Measurements from ENCODE around the gene ZNF511.
"Not testable (repeated sequence)": the region's sequence is repeated elsewhere in the genome, so short reads cannot be mapped to it uniquely, and the experiment has no call there.

ZNF511 gene

DNA sequence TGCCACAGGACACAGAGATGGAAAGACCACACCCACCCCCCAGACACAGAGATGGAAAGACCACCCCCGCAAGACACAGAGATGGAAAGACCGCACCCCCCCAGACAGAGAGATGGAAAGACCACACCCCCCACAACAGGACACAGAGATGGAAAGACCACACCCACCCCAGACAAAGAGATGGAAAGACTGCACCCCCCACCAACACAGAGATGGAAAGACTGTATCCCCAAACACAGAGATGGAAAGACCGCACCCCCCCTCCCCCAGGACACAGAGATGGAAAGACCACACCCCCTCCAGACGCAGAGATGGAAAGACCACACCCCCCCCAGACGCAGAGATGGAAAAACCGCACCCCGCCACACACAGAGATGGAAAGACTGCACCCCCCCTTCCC lies 8.0 kb downstream of the ZNF511 start:
- TF ChIP-seq, protein P1, sequence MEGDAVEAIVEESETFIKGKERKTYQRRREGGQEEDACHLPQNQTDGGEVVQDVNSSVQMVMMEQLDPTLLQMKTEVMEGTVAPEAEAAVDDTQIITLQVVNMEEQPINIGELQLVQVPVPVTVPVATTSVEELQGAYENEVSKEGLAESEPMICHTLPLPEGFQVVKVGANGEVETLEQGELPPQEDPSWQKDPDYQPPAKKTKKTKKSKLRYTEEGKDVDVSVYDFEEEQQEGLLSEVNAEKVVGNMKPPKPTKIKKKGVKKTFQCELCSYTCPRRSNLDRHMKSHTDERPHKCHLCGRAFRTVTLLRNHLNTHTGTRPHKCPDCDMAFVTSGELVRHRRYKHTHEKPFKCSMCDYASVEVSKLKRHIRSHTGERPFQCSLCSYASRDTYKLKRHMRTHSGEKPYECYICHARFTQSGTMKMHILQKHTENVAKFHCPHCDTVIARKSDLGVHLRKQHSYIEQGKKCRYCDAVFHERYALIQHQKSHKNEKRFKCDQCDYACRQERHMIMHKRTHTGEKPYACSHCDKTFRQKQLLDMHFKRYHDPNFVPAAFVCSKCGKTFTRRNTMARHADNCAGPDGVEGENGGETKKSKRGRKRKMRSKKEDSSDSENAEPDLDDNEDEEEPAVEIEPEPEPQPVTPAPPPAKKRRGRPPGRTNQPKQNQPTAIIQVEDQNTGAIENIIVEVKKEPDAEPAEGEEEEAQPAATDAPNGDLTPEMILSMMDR (IDR thresholded peaks at IDR 0.05; ENCODE audit: borderline replicate concordance, control extremely low read depth, extremely low read depth, insufficient read depth, missing control alignments): no peak
- in situ Hi-C loops (cut with MboI; ENCODE audit: low sequenced_read_pairs, unreplicated experiment): no loop called here
- no peak for DNase-seq (ENCODE audit: low spot score)

DNA sequence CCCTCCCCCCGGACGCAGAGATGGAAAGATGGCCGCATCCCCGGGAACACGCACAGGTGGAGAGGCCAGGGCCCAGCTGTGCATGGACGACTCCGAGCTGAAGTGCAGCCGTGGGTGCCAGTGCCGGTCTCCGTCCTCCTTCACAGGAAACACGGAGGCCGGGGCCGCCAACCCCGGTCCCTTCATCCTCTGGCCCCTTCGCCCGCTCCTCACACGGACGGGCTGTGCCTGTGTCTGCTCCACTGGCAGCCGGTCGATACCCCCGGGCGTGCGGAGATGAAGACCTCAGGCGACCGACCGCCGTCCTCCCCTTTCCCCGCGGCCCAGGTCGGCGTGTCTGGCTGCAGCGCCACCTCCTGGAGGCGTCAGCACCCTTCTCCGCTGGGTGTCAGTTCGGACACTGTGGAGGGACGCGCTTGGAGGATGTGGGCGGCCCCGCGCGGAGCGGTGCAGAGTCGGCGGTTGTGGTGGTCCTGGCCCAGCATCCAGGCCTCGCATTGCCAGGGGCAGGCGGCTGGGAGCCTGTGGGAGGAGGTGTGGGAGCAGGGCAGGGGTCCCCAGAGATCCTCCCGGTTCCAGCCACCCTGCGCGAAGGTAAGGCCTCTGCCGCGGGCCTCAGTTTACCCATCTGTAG lies 9.9 kb downstream of the ZNF511 start:
- TF ChIP-seq, protein P1 (IDR thresholded peaks at IDR 0.05; ENCODE audit: borderline replicate concordance, control extremely low read depth, extremely low read depth, insufficient read depth, missing control alignments): peak; percentile 90
- in situ Hi-C loops (cut with MboI; ENCODE audit: low sequenced_read_pairs, unreplicated experiment): no loop called here
- DNase-seq (ENCODE audit: low spot score): peak; percentile 83

DNA sequence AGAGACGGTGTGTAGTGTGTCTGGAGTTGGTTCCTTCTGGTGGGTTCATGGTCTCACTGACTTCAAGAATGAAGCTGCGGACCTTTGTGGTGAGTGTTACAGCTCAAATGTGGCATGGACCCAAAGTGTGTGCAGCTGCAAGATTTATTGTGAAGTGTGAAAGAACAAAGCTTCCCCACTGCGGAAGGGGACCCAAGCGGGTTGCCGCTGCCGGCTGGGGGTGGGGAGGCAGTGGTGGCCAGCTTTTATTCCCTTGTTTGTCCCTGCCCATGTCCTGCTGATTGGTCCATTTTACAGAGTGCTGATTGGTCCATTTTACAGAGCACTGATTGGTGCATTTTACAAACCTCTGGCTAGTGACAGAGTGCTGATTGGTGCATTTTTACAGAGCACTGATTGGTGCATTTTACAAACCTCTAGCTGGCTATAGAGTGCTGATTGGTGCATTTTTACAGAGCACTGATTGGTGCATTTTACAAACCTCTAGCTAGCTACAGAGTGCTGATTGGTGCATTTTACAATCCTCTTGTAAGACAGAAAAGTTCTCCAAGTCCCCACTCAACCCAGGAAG lies 12.2 kb downstream of the ZNF511 start:
- in situ Hi-C loops (cut with MboI; ENCODE audit: low sequenced_read_pairs, unreplicated experiment); DNase-seq (ENCODE audit: low spot score): not testable (repeated sequence)

DNA sequence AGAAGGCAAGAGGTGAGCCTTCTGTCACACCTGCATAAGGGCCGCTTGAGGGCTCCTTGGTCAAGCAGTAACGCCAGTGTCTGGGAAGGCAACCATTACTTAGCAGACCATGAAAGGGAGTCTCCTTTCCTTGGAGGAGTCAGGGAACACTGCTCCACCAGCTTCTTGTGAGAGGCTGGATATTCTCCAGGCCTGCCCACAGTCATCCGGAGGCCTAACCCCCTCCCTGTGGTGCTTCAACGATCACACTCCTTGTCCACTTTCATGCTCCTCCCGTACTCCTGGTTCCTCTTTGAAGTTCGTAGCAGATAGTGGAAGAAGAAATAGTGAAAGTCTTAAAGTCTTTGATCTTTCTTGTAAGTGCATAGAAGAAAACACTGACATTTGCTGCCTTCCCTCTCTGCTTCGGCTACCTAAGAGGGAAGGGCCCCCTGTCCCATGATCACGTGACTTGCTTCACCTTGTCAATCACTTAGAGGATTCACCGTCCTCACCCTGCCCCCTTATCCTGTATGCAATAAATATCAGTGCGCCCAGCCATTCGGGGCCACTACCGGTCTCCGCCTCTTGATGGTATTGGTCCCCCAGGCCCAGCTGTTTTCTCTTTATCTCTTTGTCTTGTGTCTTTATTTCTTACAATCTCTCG lies 13.5 kb downstream of the ZNF511 start:
- DNase-seq (ENCODE audit: low spot score); in situ Hi-C loops (cut with MboI; ENCODE audit: low sequenced_read_pairs, unreplicated experiment): not testable (repeated sequence)

DNA sequence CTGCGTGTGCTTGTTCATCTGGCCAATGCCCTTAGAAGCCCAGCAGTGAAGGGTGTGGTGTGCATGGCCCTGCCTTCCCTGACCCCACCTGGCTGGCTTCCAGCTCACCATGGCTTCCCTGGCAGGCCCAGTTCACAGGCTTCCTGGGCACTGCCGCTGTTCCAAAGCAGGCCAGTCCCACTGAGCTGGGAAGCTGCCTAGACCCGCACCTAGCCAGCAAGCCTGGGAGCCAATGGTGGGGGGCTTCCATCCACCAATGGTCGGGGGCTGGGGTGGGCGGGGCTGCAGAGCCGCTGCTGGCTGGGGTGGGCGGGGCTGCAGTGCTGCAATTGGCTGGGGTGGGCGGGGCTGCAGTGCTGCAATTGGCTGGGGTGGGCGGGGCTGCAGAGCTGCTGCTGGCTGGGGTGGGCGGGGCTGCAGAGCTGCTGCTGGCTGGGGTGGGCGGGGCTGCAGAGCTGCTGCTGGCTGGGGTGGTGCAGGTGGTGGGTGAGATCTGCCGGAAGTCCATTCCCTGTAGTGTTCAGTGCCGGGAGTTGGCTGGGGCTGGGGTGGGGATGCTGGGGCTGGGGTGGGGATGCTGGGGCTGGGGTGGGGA lies 15.6 kb downstream of the ZNF511 start:
- DNase-seq (ENCODE audit: low spot score): no peak
- in situ Hi-C loops (cut with MboI; ENCODE audit: low sequenced_read_pairs, unreplicated experiment): no loop called here
- TF ChIP-seq, protein P1 (IDR thresholded peaks at IDR 0.05; ENCODE audit: borderline replicate concordance, control extremely low read depth, extremely low read depth, insufficient read depth, missing control alignments): no peak

DNA sequence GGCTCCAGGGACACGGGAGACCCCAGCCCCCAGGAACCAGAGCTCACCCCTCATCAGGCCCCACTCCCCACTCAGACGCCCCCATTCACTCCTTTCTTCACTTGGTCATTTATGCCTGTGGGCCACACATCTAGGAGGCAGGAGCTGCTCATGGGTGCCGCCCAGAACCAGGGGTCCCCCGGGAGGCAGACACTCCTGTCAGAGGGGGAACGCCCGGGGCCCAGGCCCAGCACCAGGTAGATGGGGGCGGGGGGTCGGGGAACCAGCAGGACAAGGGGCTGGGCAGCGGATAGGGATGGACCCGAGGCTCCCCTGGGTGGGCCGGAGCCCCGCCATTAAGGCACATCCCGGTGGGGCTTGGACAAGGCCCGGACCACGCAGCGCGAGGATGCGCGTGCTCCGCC lies 16.1 kb downstream of the ZNF511 start:
- TF ChIP-seq, protein P1 (IDR thresholded peaks at IDR 0.05; ENCODE audit: borderline replicate concordance, control extremely low read depth, extremely low read depth, insufficient read depth, missing control alignments): no peak
- in situ Hi-C loops (cut with MboI; ENCODE audit: low sequenced_read_pairs, unreplicated experiment): no loop called here
- no peak for DNase-seq (ENCODE audit: low spot score)

DNA sequence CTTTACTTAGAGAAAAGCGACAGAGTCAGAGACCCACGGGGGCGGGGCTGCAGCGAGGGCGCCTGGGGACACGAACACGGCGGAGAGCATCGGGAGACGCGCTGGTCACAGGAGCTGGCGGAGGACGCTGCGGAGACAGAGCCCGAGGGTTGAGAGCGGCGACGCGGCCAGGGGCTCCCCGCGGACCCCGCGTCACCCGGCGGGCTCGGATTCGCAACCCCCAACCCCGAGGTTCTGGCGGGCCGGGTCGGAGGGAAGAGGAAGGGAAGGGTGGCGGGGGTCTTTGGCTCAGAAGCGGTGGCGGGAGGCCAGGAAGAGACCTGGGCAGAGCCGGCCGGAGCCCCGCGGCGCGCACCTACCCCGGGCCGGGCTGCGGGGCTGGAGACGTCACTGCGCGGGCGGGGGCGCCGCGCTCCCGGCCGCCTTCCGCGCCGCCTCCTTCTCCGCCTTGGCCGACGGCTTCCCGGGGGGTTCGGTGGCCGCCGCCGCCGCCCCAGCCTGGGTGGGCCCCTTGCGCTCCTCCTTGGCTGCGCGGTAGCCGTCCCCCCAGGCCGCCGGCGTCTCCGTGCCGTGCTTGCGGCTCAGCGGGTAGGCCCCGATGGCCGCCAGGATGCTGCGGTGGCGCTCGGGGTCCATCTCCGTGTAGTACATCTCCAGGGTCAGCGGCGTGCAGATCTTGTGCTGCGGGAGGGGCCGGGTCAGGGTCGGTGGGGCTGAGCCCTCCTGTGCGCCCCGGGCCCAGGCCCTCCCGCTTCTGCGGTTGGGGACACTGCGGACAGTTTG lies 16.9 kb downstream of the ZNF511 start:
- TF ChIP-seq, protein P1 (IDR thresholded peaks at IDR 0.05; ENCODE audit: borderline replicate concordance, control extremely low read depth, extremely low read depth, insufficient read depth, missing control alignments): no peak
- in situ Hi-C loops (cut with MboI; ENCODE audit: low sequenced_read_pairs, unreplicated experiment): no loop called here
- DNase-seq (ENCODE audit: low spot score): no peak
